Measurements from ENCODE around the gene CASKIN1. TPM values are rescaled to one million over a fixed set of nuclear protein-coding genes. Genes with fewer than 3 reads are reported as not detected.

CASKIN1 gene
- total and polyA plus RNA-seq, 2 of the 8 experiments (the other 6 are each of a cell fraction or from before 2014, with no cell fraction given): 1.2 to 6.4 TPM

- Histone ChIP-seq H3K4ac (replicated peaks; ENCODE audit: insufficient read length, low read depth, low read length) (no peak overlapping the region), H3K9ac (replicated peaks in 1 of 4; ENCODE audit: extremely low read depth in 1 of 4, low read depth in 3 of 4, low read length in 3 of 4) (peak overlapping the region in 3 of 4 experiments; percentile 38 to 82 (median 42); a peak in 3 of 7 replicates), H4K91ac (replicated peaks; ENCODE audit: insufficient read length, low read length) (no peak overlapping the region), H2BK5ac (ENCODE audit: low read depth, low read length) (no peak overlapping the region), H2BK20ac (ENCODE audit: low read length) (no peak overlapping the region), H4K8ac (ENCODE audit: extremely low read depth, insufficient read depth, low read length) (no peak overlapping the region), H3K18ac (ENCODE audit: extremely low read depth, low read length) (no peak overlapping the region; the same call in 1 of the 2 replicates), H3K79me1 (ENCODE audit: low read depth, low read length) (peaks cover 22% of the 10 kb centered on the region), H4K20me1 (replicated peaks in 1 of 2; ENCODE audit: control insufficient read depth in 1 of 2, insufficient read depth in 2 of 2, low read length in 2 of 2) (peaks cover 35 to 62% of the 10 kb centered on the region in 2 experiments), H3K36me3 (ENCODE audit: control insufficient read depth in 2 of 4, insufficient read depth in 4 of 4, low read length in 3 of 4) (peaks cover 5 to 29% (median 13%) of the 10 kb centered on the region in 4 experiments; a peak in 7 of 8 replicates), H2BK12ac (ENCODE audit: low read depth, low read length) (peak overlapping the region; percentile 50; the same call in 1 of the 2 replicates), H2AK5ac (ENCODE audit: low read depth, low read length) (peak overlapping the region; percentile 70; the same call in 1 of the 2 replicates), H3K23ac (ENCODE audit: insufficient read length) (no peak overlapping the region), H3K9me3 (ENCODE audit: insufficient read depth in 2 of 2, low read depth in 1 of 2, low read length in 1 of 2) (no peaks in the 10 kb centered on the region), H3K79me2 (ENCODE audit: control insufficient read depth in 1 of 2, insufficient read depth in 2 of 2, low read length in 2 of 2) (peaks cover 38 to 88% of the 10 kb centered on the region in 2 experiments), H4K5ac (ENCODE audit: insufficient read length, low read depth, low read length) (no peak overlapping the region), H2BK120ac (replicated peaks; ENCODE audit: low read depth, low read length) (no peak overlapping the region), H3K27me3 (replicated peaks in 1 of 4; ENCODE audit: control insufficient read depth in 3 of 4, extremely low read depth in 1 of 4, insufficient read depth in 3 of 4, low read length in 3 of 4) (no peaks in the 10 kb centered on the region), H3K23me2 (ENCODE audit: low read depth, low read length) (peaks cover 23% of the 10 kb centered on the region; the same call in 1 of the 2 replicates), H3K4me2 (ENCODE audit: insufficient read depth in 1 of 2, low read depth in 2 of 2, low read length in 2 of 2) (peak overlapping the region; percentile 67 to 91), H3K14ac (ENCODE audit: insufficient read length) (no peak overlapping the region), H3K27ac (ENCODE audit: low read depth, low read length) (peak overlapping the region; percentile 54; the same call in 1 of the 2 replicates), H2AFZ (ENCODE audit: low read length) (no peak overlapping the region), H3K56ac (replicated peaks; ENCODE audit: insufficient read length, low read depth, low read length) (peak overlapping the region; percentile 26), H3K4me3 (ENCODE audit: extremely low read depth in 1 of 4, insufficient read depth in 2 of 4, low read depth in 3 of 4, low read length in 4 of 4) (peak overlapping the region; percentile 69 to 100 (median 95); a peak in 7 of 8 replicates), H2BK15ac (ENCODE audit: low read length) (no peak overlapping the region; the same call in 1 of the 2 replicates), H3K4me1 (replicated peaks in 1 of 4; ENCODE audit: control insufficient read depth in 3 of 4, insufficient read depth in 4 of 4, low read length in 3 of 4) (peaks cover 0 to 38% (median 26%) of the 10 kb centered on the region in 4 experiments; a peak in 6 of 7 replicates)
- ChIA-PET POLR2A (ENCODE audit: partially characterized antibody) (interaction anchor here (1.4 to 15.0 kb wide), 8 partner anchors 10 to 95 kb away, joined by 5 to 312 read pairs (median 15); partner anchors contain the start of genes BRICD5, DNASE1L2, ECI1 and MLST8), CTCF (ENCODE audit: partially characterized antibody) (interaction anchor here (0.6 to 3.1 kb wide), 3 partner anchors 16 to 1463 kb away, joined by 3 to 10 read pairs (median 5); no protein-coding TSS in a partner anchor)
- DNase-seq (ENCODE audit: low read depth in 1 of 2, low spot score in 2 of 2) (no peak), FAIRE-seq (no peak)
- WGBS, 2 experiments (ENCODE audit: extremely low coverage in 1 of 2, insufficient coverage in 1 of 2, insufficient read length in 1 of 2, insufficient replicate concordance in 2 of 2, low coverage in 1 of 2, low lambda C conversion rate in 2 of 2, missing lambda C conversion rate in 1 of 2): 72% methylated on average over 5 of the region's 5 CpGs; no CpG with 5 or more reads in 1 of the 2 experiments
- TF ChIP-seq POLR2AphosphoS5 (IDR thresholded peaks at IDR 0.05; ENCODE audit: low read depth, low read length): 0 out of 2 replicates have a peak, but pooled peaks have one; percentile 34
- TF ChIP-seq CBX5 (IDR thresholded peaks at IDR 0.05; ENCODE audit: low read depth, low read length): no peak
- no peak for TF ChIP-seq EP300 (IDR thresholded peaks at IDR 0.05; ENCODE audit: borderline replicate concordance in 1 of 2, low read depth in 2 of 2, low read length in 2 of 2)
These were observed 39.6 kb downstream of the CASKIN1 start for GRCh38 chr16:2156849-2157224.

Data from H1 (cell line).